NCI-H2227 treated with DMSO at 0.1 percent for 48 hours (cell line): Measurements from ENCODE around the gene TLDC2.
A peak's percentile ranks its signal among the peaks of the same experiment; 100 is the strongest.
"Not testable (repeated sequence)": the region's sequence is repeated elsewhere in the genome, so short reads cannot be mapped to it uniquely, and the experiment has no call there.

Experiments used
- DNase-seq: peaks from one replicate; lab custom pipeline; 2025; lab: John Stamatoyannopoulos, UW

Gene TLDC2

DNA sequence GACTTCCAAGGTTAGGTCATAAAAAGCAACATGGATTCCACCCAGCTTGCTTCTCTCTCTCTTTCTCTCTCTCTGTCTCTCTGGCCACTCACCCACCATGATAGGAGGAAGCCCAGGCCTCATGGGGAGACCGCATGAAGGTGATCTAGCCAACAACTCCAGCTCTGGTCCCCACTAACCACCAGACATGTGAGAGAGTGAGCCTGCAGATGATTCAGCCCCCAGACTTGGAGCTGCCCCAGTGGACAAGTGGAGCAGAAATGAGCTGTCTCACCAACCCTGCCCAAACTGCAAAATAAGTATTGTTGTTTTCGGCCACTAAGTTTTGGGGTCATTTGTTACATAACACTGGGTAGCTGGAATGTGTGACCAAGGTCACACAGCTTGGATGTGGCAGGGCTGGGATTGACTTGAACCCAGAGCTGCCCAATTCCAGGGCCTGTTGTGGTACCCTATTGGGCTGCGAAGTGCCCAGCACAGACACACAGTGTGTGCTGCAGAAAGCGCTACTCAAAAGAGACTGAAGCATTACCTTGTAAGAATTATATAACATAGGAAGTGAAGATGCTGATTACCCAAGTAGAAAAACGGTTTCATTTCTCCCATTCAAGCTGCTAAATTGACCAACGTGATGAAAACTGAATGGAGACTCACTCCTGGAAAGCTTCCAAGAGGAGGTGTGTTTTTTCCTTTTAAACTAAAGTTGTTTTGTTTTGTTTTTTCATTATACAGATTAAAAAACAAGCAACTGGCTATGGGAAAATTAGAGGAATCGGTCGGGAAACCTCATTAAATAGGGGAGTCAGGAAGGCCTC, 9.1 kb upstream of the TLDC2 start:
- DNase-seq = no peak

DNA sequence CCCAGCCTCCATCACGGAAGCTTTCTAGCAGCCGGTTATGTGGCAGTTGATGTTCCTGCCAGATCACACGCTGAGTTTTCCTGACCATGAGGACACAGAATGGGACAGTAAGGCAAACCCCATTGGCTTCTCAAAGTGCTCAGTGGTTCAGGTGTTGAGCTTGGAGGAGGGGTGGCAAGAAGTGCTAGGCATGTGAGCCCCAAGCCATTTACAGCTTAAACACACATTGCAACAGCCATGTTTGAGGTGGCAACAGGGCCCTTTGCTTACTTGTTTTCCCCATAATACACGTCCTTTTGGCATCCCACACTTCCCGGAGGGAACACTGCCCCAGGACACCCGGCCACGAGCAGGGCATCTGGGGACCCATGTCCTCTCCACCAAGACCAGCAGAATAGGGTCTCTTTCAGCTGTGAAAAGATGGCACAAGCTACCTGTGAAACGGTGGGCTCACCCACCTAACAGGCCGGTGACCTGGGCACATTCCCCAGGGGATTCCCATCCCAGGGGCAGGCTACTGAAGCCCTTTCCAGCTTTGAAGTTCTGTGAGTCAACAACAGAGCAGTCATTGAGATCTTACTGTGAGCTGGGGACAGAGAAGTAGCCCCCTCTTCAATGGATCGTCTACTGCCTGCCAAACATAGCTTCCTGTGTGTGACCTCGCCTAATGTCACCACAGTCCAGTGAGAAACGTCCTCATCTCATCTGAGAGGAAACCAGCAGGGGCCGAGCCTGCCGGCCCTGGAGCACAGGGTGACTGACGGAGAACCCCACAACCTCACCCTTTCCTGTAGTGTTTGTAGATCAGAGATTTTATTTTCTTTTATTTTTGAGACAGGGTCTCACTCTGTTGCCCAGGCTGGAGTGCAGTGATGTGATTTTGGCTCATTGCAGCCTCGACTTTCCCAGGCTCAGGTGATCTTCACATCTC, 4.0 kb upstream of the TLDC2 start:
- DNase-seq = no peak

DNA sequence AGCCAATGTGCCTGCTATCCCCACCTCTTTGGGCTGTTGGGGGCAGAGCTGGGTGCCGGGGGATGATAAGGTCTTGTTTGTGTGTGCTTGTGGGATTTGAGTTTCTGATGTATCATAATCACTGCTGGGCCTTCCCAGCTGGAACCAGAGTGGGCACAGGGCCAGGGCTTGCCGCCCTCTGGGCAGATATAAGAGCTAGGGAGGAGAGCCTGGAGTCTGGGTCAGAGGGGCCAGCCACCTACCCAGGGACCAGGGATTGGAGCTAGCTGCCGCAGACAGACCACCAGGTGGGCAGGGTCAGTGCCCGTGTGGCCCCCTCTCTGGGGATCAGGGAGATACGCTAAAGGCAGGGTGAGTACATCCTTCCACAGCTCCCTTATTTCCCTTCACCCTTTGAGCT, 3.1 kb upstream of the TLDC2 start:
- no peak for DNase-seq

DNA sequence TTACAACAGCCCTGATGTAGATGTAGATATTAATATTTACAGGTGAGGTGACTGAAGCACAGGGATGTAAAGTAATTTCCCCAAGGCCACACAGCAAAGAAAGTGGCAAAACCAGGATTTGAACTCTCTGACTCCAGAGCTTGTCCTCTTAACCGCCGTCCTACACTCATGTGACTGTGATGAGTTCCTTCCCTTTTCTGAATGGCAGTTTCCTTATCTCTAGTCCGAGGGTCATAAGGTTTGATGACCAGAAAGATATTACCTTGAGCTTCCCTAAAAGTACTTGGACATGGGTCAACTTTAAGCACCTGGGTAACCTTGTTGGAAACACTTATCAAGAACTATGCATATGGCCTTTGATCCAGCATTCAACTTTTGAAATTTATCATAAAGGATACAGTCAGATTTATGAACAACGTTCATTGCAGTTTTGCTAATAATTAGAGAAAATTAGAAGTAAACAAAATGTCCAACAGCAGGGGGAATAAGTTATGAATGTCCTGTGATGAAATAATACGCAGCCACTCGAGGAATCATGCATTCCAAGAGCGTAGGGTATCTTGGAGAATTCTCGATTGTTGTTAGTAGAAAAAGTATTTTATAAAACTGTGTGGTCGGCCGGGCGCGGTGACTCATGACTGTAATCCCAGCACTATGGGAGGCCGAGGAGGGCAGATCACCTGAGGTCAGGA, 2.3 kb upstream of the TLDC2 start:
- DNase-seq = no peak

DNA sequence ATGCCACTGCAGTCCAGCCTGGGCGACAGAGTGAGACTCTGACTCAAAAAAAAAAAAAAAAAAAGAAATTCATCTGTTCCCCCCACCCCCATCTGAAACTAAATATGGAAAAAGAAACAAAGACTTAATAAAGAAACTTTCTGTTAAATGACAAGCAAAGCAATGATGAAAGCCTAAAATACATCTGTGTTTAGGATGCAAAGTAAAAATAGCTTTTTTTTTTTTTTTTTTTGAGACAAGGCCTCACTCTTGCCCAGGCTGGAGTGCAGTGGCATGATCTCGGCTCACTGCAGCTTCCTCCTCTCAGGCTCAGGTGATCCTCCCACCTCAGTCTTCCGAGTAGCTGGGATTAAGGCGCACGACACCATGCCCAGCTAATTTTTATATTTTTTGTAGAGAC, 845 bp upstream of the TLDC2 start:
- not testable (repeated sequence) for DNase-seq

DNA sequence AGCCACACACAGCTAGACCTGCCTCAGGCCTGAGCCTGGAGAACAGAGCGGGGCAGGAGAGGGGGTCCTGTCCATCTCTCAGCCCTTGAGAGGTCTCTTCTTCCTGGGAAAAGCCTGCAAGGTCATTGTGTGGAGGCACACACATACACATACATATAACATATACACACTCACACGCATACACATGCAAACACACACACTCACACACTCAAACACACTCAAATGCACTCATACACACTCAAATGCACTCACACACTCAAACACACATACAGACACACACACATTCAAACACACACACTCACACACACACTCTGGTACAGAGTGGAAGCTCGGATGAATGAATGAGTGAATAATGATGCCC, 515 bp downstream of the TLDC2 start:
- no peak for DNase-seq

DNA sequence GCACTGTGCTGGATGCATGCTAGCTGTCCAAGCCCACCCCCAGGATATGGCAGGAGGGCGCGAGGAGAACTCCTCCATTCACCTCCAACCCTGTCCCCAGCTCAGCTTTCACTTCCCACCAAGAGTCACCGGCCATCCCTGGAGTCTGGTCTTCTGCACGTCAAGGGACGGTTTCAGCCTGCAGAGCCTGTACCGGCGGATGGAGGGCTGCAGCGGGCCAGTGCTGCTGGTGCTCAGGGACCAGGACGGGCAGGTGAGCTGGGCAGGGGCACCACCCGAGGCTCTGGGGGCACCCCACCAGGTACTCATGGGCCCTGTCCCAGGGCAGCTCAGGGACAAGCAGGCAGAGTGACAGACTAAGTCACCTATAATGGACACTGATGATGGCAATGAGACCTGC, 3.0 kb downstream of the TLDC2 start:
- no peak for DNase-seq

DNA sequence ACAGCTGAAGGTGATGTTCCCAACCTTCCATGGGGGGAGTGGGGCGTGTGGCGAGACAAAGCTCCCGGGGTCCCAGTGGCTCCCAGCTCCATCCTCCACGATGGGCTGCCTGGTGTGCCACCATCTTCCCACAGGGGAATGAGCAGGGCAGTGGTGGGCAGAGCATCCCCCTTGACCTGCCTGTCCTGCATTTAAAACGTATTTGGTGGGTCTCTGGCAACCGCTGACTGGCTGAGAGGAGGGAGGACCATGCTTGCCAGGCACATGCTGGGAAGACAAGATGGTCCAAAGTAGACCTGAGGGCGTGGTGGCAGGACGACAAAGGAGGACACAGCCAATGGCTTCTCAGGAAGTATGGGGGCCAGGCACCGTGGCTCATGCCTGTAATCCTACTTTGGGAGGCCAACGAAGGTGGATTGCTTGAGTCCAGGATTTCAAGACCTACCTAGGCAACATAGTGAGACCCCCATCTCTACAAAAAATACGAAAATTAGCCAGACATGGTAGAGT, 4.9 kb downstream of the TLDC2 start:
- DNase-seq = no peak

DNA sequence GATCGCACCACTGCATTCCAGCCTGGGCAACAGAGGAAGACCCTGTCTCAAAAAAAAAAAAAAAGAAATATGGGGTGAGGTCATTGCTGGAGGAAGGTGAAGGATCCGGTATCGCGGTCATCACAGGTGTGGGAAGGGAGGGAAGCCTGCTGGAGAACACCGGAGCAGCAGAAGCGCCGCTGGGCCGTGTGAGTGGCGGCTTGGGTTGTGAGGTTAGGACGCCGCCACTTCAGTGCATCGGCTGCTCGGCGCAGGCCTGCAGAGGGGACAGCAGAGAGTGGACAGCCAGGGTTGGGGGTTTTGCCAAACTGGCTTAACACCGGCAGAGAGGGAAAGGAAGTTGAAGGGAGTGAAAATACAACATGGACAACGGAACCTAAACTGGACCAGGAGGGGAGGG, 5.4 kb downstream of the TLDC2 start:
- no peak for DNase-seq

DNA sequence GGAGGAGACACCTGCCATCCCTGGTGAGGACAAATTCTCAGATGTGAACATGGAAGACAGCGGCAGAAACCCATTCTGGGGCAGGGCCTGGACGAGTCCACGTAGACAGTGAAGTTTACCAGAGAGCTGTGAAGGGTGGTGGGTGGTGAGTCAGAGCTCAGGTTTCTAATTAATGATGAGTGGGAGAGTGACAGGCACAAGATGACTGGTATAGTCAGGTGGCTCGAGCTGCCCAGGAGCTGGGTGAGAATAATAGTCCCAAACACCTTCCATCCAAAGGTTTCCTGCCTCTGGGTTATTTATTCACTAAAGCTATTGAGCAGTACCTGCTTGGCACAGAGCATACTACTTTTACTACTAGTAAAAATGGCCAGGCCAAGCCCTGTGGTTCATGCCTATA, 6.0 kb downstream of the TLDC2 start:
- DNase-seq = no peak

DNA sequence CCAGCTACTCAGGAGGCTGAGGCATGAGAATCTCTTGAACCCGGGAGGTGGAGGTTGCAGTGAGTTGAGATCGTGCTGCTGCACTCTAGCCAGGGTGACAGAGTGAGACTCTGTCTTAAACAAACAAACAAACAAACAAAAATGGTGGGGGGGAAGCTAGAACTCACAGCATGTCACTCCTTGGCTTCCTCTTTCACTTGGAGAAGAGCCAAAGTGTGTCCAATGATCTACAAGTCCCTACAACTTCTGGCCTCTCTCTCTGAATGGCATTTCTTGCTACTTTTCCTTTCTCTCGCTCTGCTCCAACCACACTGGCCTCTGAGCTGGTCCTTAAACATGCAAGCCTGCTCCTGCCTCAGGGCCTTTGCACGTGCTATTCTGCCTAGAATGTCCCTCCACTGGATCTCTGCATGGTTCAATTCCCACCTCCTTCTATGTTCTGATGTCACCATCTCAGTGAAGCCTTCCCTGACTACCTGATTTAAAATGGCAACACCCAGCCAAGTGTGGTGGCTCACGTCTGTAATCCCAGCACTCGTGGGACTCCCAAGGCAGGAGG, 8.1 kb downstream of the TLDC2 start:
- DNase-seq = no peak

DNA sequence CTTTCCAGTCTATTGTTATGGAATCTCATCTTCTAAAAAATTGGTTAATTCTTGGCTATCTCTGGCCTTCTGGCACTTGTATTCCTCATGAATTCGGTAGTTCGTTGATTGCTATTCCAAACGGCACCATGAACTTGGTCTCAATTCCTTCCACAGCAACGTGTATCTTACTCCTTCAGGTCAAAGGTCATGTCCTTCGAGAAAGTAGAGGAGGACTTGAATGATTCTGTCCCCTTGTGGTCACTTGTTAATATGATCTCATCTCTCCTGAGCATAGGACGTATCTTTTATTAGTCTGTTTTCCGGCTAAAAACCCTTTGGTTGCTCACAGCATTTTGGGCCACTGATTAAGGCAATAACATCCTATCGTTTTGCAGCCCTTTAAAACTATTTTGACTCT, 9.4 kb downstream of the TLDC2 start:
- no peak for DNase-seq

DNA sequence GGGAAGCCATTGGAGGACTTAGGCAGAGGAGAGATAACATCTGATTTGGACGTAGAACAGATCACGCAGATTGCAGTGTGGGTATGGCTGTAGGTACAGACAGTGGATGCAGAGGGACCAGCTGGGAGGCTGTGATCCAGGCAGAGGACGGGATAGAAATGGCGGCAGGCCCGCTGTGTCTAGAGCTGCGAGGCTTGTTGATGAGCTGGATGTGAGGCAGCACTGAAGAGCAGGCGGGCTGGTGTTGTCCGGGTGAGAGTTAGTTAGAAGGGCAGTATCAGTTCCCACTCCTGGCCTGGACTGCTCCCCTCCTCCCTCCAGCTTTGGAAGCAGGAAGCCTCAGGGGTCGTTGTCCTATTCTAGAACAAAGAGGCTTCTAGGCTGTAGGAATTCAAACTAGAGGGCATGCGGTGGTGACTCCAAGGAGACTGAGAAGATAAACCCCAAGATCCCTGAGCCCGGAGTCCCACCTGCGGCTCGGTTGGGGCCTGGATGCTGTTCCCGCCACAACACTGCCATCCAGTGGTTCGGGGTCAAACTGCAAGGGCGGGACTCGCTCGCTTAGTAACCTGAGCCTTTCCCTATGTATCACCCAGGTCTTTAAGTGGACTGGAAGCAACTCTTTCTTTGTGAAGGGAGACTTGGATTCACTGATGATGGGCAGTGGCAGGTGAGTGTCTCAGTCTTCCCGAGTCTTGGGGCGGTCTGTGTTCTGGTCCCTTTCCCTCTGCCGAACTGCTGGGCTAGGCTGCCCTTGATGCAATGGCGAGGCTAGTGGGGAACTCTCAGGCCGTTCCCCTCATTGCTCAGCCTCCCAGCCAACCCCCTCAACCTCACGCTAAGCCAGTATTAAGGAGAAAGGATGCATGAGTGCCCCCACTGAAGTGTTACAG, 11.2 kb downstream of the TLDC2 start:
- peak; percentile 86 for DNase-seq

DNA sequence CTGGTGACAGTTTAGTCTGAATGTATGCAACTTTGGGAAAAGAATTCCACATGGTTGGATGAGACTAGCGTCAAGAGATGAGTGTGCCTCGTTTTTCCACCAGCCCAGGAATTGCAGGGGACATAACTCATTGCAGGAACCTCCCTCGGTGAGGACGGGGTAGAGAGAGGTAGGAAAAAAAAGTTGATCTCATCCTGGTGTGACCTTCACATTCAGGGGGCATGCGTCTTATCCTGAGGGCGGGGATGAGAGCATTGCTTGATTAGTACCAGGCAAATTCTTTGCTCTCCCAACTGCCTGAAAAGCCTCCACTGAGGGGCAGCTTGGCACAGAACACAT, 11.8 kb downstream of the TLDC2 start:
- DNase-seq = peak; percentile 30

DNA sequence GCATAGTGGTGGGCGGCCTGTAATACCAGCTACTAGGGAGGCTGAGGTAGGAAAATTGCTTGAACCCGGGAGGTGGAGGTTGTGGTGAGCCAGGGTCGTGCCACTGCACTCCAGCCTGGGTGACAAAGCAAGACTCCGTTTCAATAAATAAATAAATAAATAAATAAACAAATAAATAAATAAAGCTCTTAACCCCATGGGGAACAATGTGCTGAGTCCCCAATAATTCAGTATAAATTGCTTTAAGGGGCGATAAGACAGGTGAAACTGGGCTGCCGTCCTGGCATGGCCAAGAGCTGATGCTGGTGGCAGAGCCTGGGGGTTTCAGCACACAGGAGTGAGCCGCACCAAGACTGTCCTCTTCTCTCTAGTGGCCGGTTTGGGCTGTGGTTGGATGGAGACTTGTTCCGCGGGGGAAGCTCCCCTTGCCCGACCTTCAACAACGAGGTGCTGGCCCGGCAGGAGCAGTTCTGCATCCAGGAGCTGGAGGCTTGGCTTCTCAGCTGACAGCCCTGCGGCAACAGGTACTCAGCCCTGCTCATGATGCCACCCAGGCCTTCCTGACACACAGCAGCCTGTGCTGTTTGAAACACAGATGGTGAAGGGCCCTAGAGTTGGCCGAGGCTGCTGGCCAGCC, 13.1 kb downstream of the TLDC2 start:
- DNase-seq = no peak

DNA sequence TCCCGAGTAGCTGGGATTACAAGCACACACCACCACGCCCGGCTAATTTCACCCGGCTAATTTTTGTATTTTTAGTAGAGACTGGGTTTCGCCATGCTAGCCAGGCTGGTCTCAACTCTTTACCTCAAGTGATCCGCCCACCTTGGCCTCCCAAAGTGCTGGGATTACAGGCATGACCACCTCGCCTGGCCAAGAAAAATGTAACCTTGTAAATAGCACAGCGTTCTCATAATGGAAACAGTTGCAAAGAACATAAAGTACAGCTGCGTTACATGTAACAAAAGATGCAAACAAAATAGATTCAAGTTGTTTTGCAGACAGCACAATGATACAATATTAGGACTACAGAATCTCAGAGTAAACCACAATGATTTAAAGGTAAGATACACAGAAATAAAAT, 14.6 kb downstream of the TLDC2 start:
- DNase-seq = no peak

DNA sequence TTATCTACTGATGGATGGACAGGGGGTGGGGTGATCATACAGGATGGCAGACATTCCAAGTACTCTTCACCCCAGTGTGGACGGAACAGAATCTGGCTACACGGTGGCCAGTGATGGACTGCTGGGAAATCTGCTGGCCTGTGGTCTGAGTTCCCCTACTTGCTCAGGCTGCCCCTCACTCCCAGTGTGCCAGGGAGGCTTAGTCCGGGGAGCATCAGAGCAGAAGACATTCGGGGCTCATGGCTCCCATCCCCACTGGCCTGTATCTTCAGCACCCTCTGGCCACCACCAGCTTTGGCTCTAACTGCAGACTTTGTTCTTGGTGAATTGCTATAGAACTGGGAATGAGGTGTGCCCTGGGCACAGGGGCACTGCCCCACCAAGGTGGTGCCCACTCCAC, 15.3 kb downstream of the TLDC2 start:
- DNase-seq = no peak

DNA sequence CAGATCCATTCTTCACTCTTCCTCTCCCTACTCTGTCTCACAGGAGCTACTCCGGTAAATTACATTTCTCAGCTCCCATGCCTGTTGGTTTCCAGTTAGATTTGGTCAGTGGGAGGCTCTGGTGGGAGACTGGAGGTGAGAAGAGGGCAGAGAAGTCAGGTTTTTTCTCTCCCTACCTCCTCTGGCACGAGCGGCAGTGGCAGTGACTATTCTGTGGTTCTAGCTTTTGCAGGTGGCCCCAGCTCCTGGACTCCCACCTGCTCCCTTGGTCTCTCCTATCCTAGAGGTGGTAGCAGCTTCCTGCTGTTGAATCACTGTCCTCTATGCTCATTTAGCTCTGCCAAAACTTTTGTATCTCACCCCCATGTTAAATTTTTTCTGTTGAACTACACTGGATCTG, 17.9 kb downstream of the TLDC2 start:
- DNase-seq = no peak

DNA sequence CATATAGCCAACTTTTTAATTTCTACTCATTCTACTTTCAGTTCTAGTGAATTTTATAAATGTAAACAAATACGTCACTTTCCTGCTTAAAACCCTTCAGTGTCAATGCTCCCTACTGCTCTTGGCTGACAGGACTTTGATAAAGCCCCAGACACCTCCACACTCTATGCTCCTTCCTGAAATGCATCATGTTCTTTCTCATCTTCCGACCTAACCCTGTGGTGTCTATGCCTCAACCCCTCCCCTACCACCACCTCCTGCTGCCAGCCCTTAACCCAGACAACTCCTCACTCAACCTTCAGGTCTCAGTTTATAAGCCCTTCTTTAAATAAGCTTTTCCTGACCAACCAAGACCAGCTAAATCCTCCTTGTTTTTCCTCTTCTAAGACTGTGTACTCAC, 19.1 kb downstream of the TLDC2 start:
- no peak for DNase-seq

DNA sequence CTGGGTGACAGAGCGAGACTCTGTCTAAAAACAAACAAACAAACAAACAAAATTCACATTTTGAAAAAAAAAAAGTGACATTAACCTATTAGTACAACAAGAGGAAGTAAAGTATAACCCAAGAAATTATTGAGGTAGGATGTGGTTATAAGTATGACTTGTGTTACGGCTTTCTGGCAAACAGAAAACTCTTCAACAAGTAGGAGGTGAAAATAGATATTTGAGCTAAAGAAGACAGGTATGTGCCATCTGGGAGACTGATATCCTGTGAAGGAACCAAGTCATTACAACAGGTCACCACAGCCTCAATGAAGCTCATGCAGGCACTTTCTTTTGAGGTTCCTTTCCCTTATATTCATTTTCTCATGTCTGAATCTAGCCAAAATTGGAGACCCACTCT, 28.8 kb downstream of the TLDC2 start:
- DNase-seq = no peak

DNA sequence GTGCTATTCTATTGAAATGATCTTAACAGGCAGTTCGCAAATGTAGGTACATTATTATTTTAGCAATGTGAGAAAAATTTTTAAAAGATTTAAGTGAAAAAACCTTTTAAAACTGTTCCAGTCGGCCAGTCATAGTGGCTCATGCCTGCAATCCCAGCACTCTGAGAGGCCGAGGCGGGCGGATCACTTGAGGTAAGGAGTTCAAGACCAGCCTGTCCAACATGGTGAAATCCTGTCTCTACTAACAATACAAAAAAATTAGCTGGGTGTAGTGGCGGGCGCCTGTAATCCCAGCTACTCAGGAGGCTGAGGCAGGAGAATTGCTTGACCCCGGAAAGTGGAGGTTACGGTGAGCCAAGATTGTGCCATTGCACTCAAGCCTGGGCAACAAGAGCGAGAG, 29.6 kb downstream of the TLDC2 start:
- DNase-seq = not testable (repeated sequence)
